Right lobe of liver (tissue), 6 donors: ENCODE results near the gene NEO1. TPM values are rescaled to one million over a fixed set of nuclear protein-coding genes. Genes with fewer than 3 reads are reported as not detected.

Experiments
- ATAC-seq, 4 donors: fragments of 200-7000 bp; cut with Tn5 transposase; one replicate each; pipeline ENCODE4 v1.9.1; 2020; ENCODE audit warnings: mild to moderate bottlenecking in 4 of 4, moderate library complexity in 4 of 4
- DNase-seq, 3 donors: peaks; one replicate each; pipeline ENCODE4 v3.0.0-alpha.2; 2020
- H3K27ac ChIP-seq, 3 donors: fragments of 200-600 bp; one replicate each; pipeline ENCODE4 v1.8.0; 2022
- H3K27me3 ChIP-seq, 2 donors: fragments of 200-600 bp; one replicate each; pipeline ENCODE4 v1.8.0; 2022
- H3K36me3 ChIP-seq, 4 donors: fragments of 200-600 bp; sonication (generic) in 1 of 4; one replicate each; pipeline versions ENCODE4 v1.5.1 to v1.8.0; 2017 to 2022; ENCODE audit warnings: control low read depth in 1 of 4
- H3K4me1 ChIP-seq, 4 donors: fragments of 200-600 bp; sonication (generic) in 1 of 4; one replicate each; pipeline versions ENCODE4 v1.5.1 to v1.8.0; 2017 to 2022; ENCODE audit warnings: control low read depth in 1 of 4
- H3K4me3 ChIP-seq, 3 donors: fragments of 200-600 bp; one replicate each; pipeline ENCODE4 v1.8.0; 2022
- H3K9me3 ChIP-seq, 4 donors: fragments of 200-600 bp; sonication (generic) in 1 of 4; one replicate each; pipeline versions ENCODE4 v1.5.1 to v1.8.0; 2017 to 2022; ENCODE audit warnings: control low read depth in 1 of 4
- POLR2A ChIP-seq: fragments of 450-650 bp; IDR thresholded peaks from one replicate; pipeline ENCODE4 v1.6.1; 2017; ENCODE audit warnings: antibody characterized with exemption, mild to moderate bottlenecking
- WGBS: methylation state at CpG from one replicate; pipeline ENCODE4 v1.1.6; 2018; ENCODE audit warnings: low coverage, low lambda C conversion rate; ENCODE audit not compliant: insufficient coverage; ENCODE audit errors: missing lambda C conversion rate; 5-methylcytosine and 5-hydroxymethylcytosine counted together
- intact Hi-C, 2 donors: fragments of 100-400 bp; cut with DNase I; formaldehyde crosslinking; loops; one replicate each; pipeline versions ENCODE4 v1.11.2 to v1.14.1; 2022
- total RNA-seq, 6 experiments: library from RNA; depleted of rRNA in 2 of 6; stranded (reverse); fragments of >200 nt in 2 of 6; fragmentation: NEBNext Ultra II Directional in 3 of 6; extraction: Animal tissue kit (Norgen Biotek cat#: 25700) in 3 of 6; gene quantifications; one replicate each; pipeline versions ENCODE4 v1.1.0 to v1.2.4, GENCODE V29; 2016 to 2023
- TF ChIP-seq, protein P1 (sequence below), 4 donors: fragments of 200-600 bp in 3 of 4; fragments of 450-650 bp in 1 of 4; IDR thresholded peaks; one replicate each; pipeline versions ENCODE4 v1.5.1 to v1.8.0; 2016 to 2022; ENCODE audit warnings: antibody characterized with exemption in 4 of 4, mild to moderate bottlenecking in 2 of 4
- donor health status: DM: no; HTN: yes; CAD: no.
- donor health status: DM: no; HTN: no; CAD: no.
- donor health status: DM: no; HTN: no; CAD: no.
- donor health status: DM: no; HTN: yes; CAD: no.
- donor health status: DM: no; HTN: yes; CAD: no.

Gene NEO1
- total RNA-seq, 6 experiments from 2014 or later = 8.3 to 13.2 (median 10.3) TPM

DNA sequence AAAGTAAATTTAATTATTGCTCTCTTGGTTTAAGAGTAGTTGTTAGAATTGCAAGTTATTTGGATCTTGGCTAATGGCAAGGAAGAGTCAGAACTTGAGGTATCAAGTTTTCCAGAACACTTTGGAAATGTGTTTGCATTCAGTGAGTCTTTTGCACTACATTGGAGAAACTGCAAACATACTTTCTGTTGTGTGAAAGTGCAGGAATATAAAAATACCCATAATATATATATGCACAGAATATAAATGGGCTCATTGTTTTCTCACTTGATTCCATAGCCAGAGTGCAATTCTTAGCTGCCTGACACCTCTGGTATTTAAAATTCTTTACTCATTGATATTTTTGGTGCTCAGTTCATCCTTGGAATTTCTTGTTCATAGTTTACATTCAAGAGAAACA is 223.6 kb downstream of the NEO1 start:
- Histone ChIP-seq H3K4me1 (no peaks in the 10 kb centered on the region), H3K4me3 (no peak overlapping the region), H3K27ac (no peak overlapping the region), H3K9me3 (no peaks in the 10 kb centered on the region), H3K36me3 (no peaks in the 10 kb centered on the region), H3K27me3 (no peaks in the 10 kb centered on the region)
- TF ChIP-seq, protein P1, sequence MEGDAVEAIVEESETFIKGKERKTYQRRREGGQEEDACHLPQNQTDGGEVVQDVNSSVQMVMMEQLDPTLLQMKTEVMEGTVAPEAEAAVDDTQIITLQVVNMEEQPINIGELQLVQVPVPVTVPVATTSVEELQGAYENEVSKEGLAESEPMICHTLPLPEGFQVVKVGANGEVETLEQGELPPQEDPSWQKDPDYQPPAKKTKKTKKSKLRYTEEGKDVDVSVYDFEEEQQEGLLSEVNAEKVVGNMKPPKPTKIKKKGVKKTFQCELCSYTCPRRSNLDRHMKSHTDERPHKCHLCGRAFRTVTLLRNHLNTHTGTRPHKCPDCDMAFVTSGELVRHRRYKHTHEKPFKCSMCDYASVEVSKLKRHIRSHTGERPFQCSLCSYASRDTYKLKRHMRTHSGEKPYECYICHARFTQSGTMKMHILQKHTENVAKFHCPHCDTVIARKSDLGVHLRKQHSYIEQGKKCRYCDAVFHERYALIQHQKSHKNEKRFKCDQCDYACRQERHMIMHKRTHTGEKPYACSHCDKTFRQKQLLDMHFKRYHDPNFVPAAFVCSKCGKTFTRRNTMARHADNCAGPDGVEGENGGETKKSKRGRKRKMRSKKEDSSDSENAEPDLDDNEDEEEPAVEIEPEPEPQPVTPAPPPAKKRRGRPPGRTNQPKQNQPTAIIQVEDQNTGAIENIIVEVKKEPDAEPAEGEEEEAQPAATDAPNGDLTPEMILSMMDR (IDR thresholded peaks at IDR 0.05) = no peak
- TF ChIP-seq POLR2A = no peak
- intact Hi-C loops = no loop called here
- ATAC-seq (no peak), DNase-seq (no peak)

DNA sequence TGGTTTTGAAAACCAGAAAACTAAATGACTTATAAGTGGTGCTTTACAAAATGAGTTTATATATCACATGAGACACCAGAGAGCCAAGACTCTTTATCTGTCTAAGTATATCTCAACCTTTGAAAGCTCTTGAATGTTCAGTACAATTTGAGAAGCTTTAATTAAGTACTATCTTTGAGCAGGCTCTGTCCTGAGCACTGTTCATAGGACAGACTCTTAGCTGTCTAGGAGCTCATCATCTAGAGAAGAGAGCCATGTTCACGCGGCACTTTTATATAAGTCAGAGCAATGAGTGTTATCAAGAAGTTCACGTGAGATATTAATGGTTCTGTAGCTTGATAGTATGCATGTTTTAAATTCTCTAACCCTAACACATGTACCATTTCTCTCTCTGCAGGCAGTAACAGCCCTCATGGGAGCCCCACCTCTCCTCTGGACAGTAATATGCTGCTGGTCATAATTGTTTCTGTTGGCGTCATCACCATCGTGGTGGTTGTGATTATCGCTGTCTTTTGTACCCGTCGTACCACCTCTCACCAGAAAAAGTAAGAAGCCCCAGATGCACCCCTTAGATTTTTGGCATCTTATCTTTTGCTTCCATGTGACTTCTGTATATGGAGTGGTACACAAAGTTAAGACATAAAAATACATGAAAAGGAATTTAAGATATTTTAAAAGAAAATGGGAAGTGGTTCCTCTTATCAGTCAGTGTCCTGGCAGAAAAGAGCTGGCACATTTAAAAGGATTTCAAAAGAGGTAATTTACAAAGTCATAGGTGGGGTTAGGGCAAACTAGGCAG is 230.5 kb downstream of the NEO1 start:
- intact Hi-C loops = no loop called here
- H3K36me3 ChIP-seq = no peaks in the 10 kb centered on the region
- no peak for ATAC-seq
- TF ChIP-seq, protein P1 (IDR thresholded peaks at IDR 0.05) = no peak
- no peaks in the 10 kb centered on the region for H3K9me3 ChIP-seq
- WGBS = 83% methylated on average over 8 of the region's 8 CpGs
- no peak for DNase-seq
- no peaks in the 10 kb centered on the region for H3K27me3 ChIP-seq
- no peak overlapping the region for H3K27ac ChIP-seq
- H3K4me1 ChIP-seq = no peaks in the 10 kb centered on the region
- H3K4me3 ChIP-seq = no peak overlapping the region

DNA sequence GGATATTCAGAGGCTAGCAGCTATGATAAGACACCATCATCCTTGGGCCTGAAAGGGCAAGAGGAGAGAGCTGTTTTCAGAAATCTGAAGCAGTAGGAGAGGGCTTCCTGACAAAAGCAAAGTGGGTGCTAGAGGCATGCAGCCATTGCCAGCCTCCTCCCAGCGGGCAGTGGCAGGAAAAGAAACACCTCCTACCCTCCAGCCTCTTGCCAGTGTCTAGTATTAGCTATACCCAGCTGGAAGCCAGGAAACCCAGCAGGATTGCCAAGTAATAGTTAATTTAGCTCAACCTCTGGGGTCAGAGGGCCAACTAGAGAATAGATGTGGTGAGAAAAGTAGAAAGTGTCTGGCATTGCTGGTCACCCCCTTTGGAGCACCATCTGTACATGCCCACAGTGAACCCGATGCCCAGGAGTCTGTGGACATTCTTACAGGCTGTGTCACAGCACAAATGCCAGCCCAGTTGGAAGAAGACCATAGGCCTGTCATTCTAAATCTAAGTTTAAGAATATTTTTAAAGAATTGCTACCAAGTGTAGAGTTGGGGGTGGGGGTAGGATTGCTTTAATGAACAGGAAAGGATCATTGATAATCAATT is 231.2 kb downstream of the NEO1 start:
- no peaks in the 10 kb centered on the region for H3K4me1 ChIP-seq
- DNase-seq (no peak), ATAC-seq (no peak)
- intact Hi-C loops = no loop called here
- 100% methylated on average over 1 of the region's 2 CpGs for WGBS
- peaks cover 0 to 3% (median 0%) of the 10 kb centered on the region in 4 donors for H3K36me3 ChIP-seq
- no peaks in the 10 kb centered on the region for H3K9me3 ChIP-seq
- H3K4me3 ChIP-seq = no peak overlapping the region
- H3K27me3 ChIP-seq = no peaks in the 10 kb centered on the region
- TF ChIP-seq POLR2A = no peak
- TF ChIP-seq, protein P1 (IDR thresholded peaks at IDR 0.05) = no peak
- no peak overlapping the region for H3K27ac ChIP-seq

DNA sequence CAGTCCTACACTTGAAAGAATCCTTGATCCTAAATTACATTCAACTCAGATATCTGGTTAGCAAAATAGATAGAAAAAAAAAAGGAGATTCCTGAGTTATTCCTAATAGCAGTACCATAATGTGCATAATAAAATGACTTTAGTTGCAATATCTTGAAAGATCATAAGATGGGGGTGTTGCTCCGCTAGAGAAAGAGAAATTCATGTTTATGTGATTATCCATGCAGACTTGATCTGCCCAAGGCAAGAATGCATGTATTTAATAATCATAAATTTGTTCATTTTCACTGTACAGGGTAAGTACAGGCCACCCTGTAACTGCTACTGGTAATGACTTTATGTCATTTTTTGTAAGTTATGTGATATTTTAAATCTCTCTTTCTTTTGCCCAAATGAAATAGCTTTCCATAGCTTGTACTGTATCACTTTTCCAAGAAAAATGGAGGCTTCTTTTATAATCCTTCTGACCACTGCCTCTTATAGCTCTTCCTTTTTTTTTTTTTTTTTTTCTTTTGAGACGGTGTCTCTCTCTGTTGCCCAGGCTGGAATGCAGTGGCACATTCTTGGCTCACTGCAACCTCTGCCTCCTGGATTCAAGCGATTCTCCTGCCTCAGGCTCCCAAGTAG is 231.9 kb downstream of the NEO1 start:
- 84% methylated on average over 2 of the region's 3 CpGs for WGBS
- Histone ChIP-seq H3K27ac (no peak overlapping the region), H3K27me3 (no peaks in the 10 kb centered on the region), H3K4me1 (no peaks in the 10 kb centered on the region), H3K9me3 (no peaks in the 10 kb centered on the region), H3K36me3 (peaks cover 0 to 9% (median 0%) of the 10 kb centered on the region in 4 donors), H3K4me3 (no peak overlapping the region)
- intact Hi-C loops = no loop called here
- ATAC-seq (no peak), DNase-seq (no peak)
- TF ChIP-seq, protein P1 (IDR thresholded peaks at IDR 0.05) = peak; percentile 8 to 21 (median 14)
- no peak for TF ChIP-seq POLR2A
